Transverse colon (tissue), 4 donors: ENCODE results near the gene SMCO2.

Experiments used
- EP300 ChIP-seq: sonication (generic); formaldehyde crosslinking; IDR thresholded peaks from one replicate; pipeline ENCODE4 v1.6.1; 2017; ENCODE audit warnings: antibody characterized with exemption, low read depth
- POLR2A ChIP-seq: fragments of 450-650 bp; IDR thresholded peaks from one replicate; pipeline ENCODE4 v1.6.1; 2016; ENCODE audit warnings: antibody characterized with exemption, mild to moderate bottlenecking, moderate library complexity
- POLR2AphosphoS5 ChIP-seq, 3 donors: sonication (generic); formaldehyde crosslinking; IDR thresholded peaks; one replicate each; pipeline ENCODE4 v1.6.1; 2016; ENCODE audit warnings: antibody characterized with exemption in 3 of 3
- TF ChIP-seq, protein P1 (sequence below), 5 experiments: fragments of 200-600 bp in 3 of 5; fragments of 450-650 bp in 2 of 5; sonication (generic) in 3 of 5; IDR thresholded peaks; 1 replicate in 2 of 5; 2 replicates in 3 of 5; pipeline ENCODE4 v1.5.1; 2016 to 2017; ENCODE audit warnings: antibody characterized with exemption in 5 of 5, inconsistent platforms in 3 of 5, mild to moderate bottlenecking in 2 of 5, moderate library complexity in 1 of 5

DNA sequence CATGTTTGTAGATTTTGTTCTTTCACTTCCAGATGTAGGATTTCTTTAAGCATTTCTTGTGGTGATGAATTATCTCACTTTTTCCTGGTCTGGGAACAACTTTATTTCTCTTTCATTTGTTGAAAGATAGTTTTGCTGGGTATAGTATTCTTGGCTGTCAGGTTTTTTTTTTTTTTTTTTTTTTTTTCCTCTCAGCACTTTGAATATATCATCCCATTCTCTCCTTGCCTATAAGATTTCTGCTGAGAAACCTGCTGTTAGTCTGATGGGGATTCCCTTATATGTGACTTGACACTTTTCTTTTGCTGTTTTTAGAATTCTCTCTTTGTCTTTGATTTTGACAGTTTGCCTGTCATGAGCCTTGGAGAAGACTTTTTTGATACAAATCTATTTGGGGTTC lies 30.5 kb downstream of the SMCO2 start:
- TF ChIP-seq, protein P1, sequence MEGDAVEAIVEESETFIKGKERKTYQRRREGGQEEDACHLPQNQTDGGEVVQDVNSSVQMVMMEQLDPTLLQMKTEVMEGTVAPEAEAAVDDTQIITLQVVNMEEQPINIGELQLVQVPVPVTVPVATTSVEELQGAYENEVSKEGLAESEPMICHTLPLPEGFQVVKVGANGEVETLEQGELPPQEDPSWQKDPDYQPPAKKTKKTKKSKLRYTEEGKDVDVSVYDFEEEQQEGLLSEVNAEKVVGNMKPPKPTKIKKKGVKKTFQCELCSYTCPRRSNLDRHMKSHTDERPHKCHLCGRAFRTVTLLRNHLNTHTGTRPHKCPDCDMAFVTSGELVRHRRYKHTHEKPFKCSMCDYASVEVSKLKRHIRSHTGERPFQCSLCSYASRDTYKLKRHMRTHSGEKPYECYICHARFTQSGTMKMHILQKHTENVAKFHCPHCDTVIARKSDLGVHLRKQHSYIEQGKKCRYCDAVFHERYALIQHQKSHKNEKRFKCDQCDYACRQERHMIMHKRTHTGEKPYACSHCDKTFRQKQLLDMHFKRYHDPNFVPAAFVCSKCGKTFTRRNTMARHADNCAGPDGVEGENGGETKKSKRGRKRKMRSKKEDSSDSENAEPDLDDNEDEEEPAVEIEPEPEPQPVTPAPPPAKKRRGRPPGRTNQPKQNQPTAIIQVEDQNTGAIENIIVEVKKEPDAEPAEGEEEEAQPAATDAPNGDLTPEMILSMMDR (IDR thresholded peaks at IDR 0.05), result no peak
- TF ChIP-seq POLR2AphosphoS5 (IDR thresholded peaks at IDR 0.05) (no peak), POLR2A (no peak), EP300 (no peak)
